Right kidney (tissue), 9 donors: Measurements from ENCODE around the gene CYP4F3.
A peak's percentile ranks its signal among the peaks of the same experiment; 100 is the strongest.
"Not testable (repeated sequence)": the region's sequence is repeated elsewhere in the genome, so short reads cannot be mapped to it uniquely, and the experiment has no call there.

ENCODE experiments used
- DNase-seq: peaks from one replicate; pipeline ENCODE4 v3.0.0-alpha.2; 2016
- long read RNA-seq, 8 donors: transcript quantifications; one replicate each; lab custom pipeline, GENCODE V29; 2026

Gene CYP4F3
- long read RNA-seq, donor 1, result 0 reads
- long read RNA-seq, donor 2, result 0 reads
- long read RNA-seq, donor 3, result 0 reads
- long read RNA-seq, donor 4, result 0 reads
- long read RNA-seq, donor 5, result 0 reads
- long read RNA-seq, donor 6, result 0 reads
- long read RNA-seq, donor 7, result 0 reads
- long read RNA-seq, donor 8, result 0 reads

- no peak for DNase-seq
These were observed at the start of gene CYP4F3 for GRCh38 chr19:15640294-15640903. TSS of gene CYP4F3 (plus strand) at chr19:15640897. CDS start at chr19:15641416, 519 bp downstream.

- DNase-seq, result no peak
These were observed 48.9 kb upstream of the CYP4F3 start for GRCh38 chr19:15591796-15592195.

GRCh38 chr19:15592506-15592905 is 48.2 kb upstream of the CYP4F3 start:
- DNase-seq, result not testable (repeated sequence)

GRCh38 chr19:15593766-15594165 is 46.9 kb upstream of the CYP4F3 start:
- DNase-seq, result not testable (repeated sequence)

GRCh38 chr19:15595069-15595468 is 45.6 kb upstream of the CYP4F3 start:
- no peak for DNase-seq

- not testable (repeated sequence) for DNase-seq
These were observed 32.4 kb upstream of the CYP4F3 start for GRCh38 chr19:15607978-15608925.

GRCh38 chr19:15609261-15609660 is 31.4 kb upstream of the CYP4F3 start:
- DNase-seq, result no peak

GRCh38 chr19:15612342-15612741 is 28.4 kb upstream of the CYP4F3 start:
- no peak for DNase-seq

- no peak for DNase-seq
These were observed 27.4 kb upstream of the CYP4F3 start for GRCh38 chr19:15613338-15613737.

GRCh38 chr19:15614507-15615379 is 26.0 kb upstream of the CYP4F3 start, which contains the start of gene CYP4F8:
TSS of gene CYP4F8 (plus strand) at chr19:15615218. CDS start at chr19:15615617, 399 bp downstream.
- no peak for DNase-seq

GRCh38 chr19:15615526-15615925 is 25.2 kb upstream of the CYP4F3 start:
- DNase-seq, result no peak

- no peak for DNase-seq
These were observed 24.5 kb upstream of the CYP4F3 start for GRCh38 chr19:15616183-15616582.

- no peak for DNase-seq
These were observed 23.9 kb upstream of the CYP4F3 start for GRCh38 chr19:15616627-15617270.

- no peak for DNase-seq
These were observed 22.4 kb upstream of the CYP4F3 start for GRCh38 chr19:15618321-15618720.

- no peak for DNase-seq
These were observed 18.9 kb upstream of the CYP4F3 start for GRCh38 chr19:15621801-15622200.

- DNase-seq, result no peak
These were observed 17.7 kb upstream of the CYP4F3 start for GRCh38 chr19:15622991-15623390.

- DNase-seq, result peak; percentile 7
These were observed 16.9 kb upstream of the CYP4F3 start for GRCh38 chr19:15623711-15624318.

- DNase-seq, result no peak
These were observed 12.3 kb upstream of the CYP4F3 start for GRCh38 chr19:15628236-15629002.

GRCh38 chr19:15629003-15629880 is 11.5 kb upstream of the CYP4F3 start:
- DNase-seq, result peak; percentile 20
